Amniotic stem cell (primary cell): Measurements from ENCODE around the gene DPYSL5.
"Not testable (repeated sequence)": the region's sequence is repeated elsewhere in the genome, so short reads cannot be mapped to it uniquely, and the experiment has no call there.

Experiments used
- DNase-seq: peaks from one replicate; lab custom pipeline; 2025; lab: John Stamatoyannopoulos, UW

DPYSL5 gene

GRCh38 chr2:26875065-26875634 is 27.2 kb downstream of the DPYSL5 start:
- no peak for DNase-seq

GRCh38 chr2:26875808-26876207 is 27.9 kb downstream of the DPYSL5 start:
- DNase-seq = no peak

GRCh38 chr2:26876260-26876659 is 28.3 kb downstream of the DPYSL5 start:
- no peak for DNase-seq

- no peak for DNase-seq
Measured at GRCh38 chr2:26877276-26877675, 29.3 kb downstream of the DPYSL5 start.

- no peak for DNase-seq
Measured at GRCh38 chr2:26880161-26880560, 32.2 kb downstream of the DPYSL5 start.

GRCh38 chr2:26880910-26881435 is 33.0 kb downstream of the DPYSL5 start:
- no peak for DNase-seq

- DNase-seq = not testable (repeated sequence)
Measured at GRCh38 chr2:26882220-26882619, 34.3 kb downstream of the DPYSL5 start.

GRCh38 chr2:26883956-26884355 is 36.0 kb downstream of the DPYSL5 start:
- no peak for DNase-seq

- no peak for DNase-seq
Measured at GRCh38 chr2:26884486-26884885, 36.6 kb downstream of the DPYSL5 start.

- no peak for DNase-seq
Measured at GRCh38 chr2:26885651-26886329, 37.9 kb downstream of the DPYSL5 start.

- no peak for DNase-seq
Measured at GRCh38 chr2:26886736-26887135, 38.8 kb downstream of the DPYSL5 start.

GRCh38 chr2:26887151-26887550 is 39.2 kb downstream of the DPYSL5 start:
- DNase-seq = no peak

- DNase-seq = no peak
Measured at GRCh38 chr2:26889796-26890195, 41.9 kb downstream of the DPYSL5 start.

GRCh38 chr2:26890341-26891000 is 42.5 kb downstream of the DPYSL5 start:
- DNase-seq = no peak

- no peak for DNase-seq
Measured at GRCh38 chr2:26892133-26892532, 44.2 kb downstream of the DPYSL5 start.

GRCh38 chr2:26892922-26893524 is 45.1 kb downstream of the DPYSL5 start:
- no peak for DNase-seq

- no peak for DNase-seq
Measured at GRCh38 chr2:26894136-26894535, 46.2 kb downstream of the DPYSL5 start.

GRCh38 chr2:26897807-26898479 is 50.0 kb downstream of the DPYSL5 start:
- DNase-seq = no peak

- no peak for DNase-seq
Measured at GRCh38 chr2:26898480-26899078, 50.6 kb downstream of the DPYSL5 start.

GRCh38 chr2:26899500-26900164 is 51.7 kb downstream of the DPYSL5 start:
- DNase-seq = no peak

- no peak for DNase-seq
Measured at GRCh38 chr2:26900831-26901321, 52.9 kb downstream of the DPYSL5 start.
